ENCODE results near the gene HSP90B1. TPM values are rescaled to one million over a fixed set of nuclear protein-coding genes. Genes with fewer than 3 reads are reported as not detected.

The HSP90B1 gene
- total and polyA plus RNA-seq, 2 of the 13 experiments (the other 11 are each of a cell fraction or from before 2014, with no cell fraction given): 800 to 954 TPM

DNA sequence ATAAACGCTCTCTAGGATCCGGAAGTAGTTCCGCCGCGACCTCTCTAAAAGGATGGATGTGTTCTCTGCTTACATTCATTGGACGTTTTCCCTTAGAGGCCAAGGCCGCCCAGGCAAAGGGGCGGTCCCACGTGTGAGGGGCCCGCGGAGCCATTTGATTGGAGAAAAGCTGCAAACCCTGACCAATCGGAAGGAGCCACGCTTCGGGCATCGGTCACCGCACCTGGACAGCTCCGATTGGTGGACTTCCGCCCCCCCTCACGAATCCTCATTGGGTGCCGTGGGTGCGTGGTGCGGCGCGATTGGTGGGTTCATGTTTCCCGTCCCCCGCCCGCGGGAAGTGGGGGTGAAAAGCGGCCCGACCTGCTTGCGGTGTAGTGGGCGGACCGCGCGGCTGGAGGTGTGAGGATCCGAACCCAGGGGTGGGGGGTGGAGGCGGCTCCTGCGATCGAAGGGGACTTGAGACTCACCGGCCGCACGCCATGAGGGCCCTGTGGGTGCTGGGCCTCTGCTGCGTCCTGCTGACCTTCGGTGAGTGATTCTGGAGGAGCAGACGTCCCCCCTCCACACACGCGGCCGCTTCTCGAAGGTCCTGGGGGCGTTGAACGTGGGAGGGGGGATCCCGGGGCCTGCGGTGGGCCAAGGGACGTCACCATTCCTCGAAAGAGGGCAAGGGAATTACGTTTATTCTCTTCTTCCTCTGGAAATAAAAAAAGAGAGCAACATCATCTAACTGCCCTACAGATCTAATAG lies at the start of gene HSP90B1 (continued):
- TF ChIP-seq MTF1 (CRISPR knock-in tag; IDR thresholded peaks at IDR 0.05) (no peak), ZNF644 (CRISPR knock-in tag; IDR thresholded peaks at IDR 0.05; ENCODE audit: low read depth) (no peak), CBX5 (CRISPR knock-in tag; IDR thresholded peaks at IDR 0.05; ENCODE audit: borderline replicate concordance) (no peak), ZNF563 (CRISPR knock-in tag; IDR thresholded peaks at IDR 0.05) (no peak; the same call in 1 of the 2 replicates), NONO (IDR thresholded peaks at IDR 0.05) (no peak), NONO (CRISPR knock-in tag; conservative IDR thresholded peaks at IDR 0.05) (peak; percentile 97), FOSL2 (CRISPR knock-in tag; IDR thresholded peaks at IDR 0.05) (no peak), CHD2 (IDR thresholded peaks at IDR 0.05; ENCODE audit: low read depth, low read length) (peak; percentile 74), KAT2B (IDR thresholded peaks at IDR 0.05; ENCODE audit: borderline replicate concordance, low read depth, low read length) (no peak), ZNF20 (CRISPR knock-in tag; IDR thresholded peaks at IDR 0.05) (no peak), MEF2D (CRISPR knock-in tag; IDR thresholded peaks at IDR 0.05) (peak; percentile 57; the same call in 1 of the 2 replicates), GATAD1 (CRISPR knock-in tag; IDR thresholded peaks at IDR 0.05) (peak; percentile 75), ZNF616 (CRISPR knock-in tag; IDR thresholded peaks at IDR 0.05; ENCODE audit: low read depth) (0 out of 2 replicates have a peak, but pooled peaks have one; percentile 13), ZNF496 (CRISPR knock-in tag; IDR thresholded peaks at IDR 0.05; ENCODE audit: insufficient replicate concordance) (no peak), MED8 (CRISPR knock-in tag; IDR thresholded peaks at IDR 0.05; ENCODE audit: insufficient replicate concordance) (peak; percentile 41), TBX3 (IDR thresholded peaks at IDR 0.05; ENCODE audit: borderline replicate concordance) (peak; percentile 95)
- TF ChIP-seq, protein P1, sequence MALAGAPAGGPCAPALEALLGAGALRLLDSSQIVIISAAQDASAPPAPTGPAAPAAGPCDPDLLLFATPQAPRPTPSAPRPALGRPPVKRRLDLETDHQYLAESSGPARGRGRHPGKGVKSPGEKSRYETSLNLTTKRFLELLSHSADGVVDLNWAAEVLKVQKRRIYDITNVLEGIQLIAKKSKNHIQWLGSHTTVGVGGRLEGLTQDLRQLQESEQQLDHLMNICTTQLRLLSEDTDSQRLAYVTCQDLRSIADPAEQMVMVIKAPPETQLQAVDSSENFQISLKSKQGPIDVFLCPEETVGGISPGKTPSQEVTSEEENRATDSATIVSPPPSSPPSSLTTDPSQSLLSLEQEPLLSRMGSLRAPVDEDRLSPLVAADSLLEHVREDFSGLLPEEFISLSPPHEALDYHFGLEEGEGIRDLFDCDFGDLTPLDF (CRISPR knock-in tag; IDR thresholded peaks at IDR 0.05): peak; percentile 72
- TF ChIP-seq, protein P2, sequence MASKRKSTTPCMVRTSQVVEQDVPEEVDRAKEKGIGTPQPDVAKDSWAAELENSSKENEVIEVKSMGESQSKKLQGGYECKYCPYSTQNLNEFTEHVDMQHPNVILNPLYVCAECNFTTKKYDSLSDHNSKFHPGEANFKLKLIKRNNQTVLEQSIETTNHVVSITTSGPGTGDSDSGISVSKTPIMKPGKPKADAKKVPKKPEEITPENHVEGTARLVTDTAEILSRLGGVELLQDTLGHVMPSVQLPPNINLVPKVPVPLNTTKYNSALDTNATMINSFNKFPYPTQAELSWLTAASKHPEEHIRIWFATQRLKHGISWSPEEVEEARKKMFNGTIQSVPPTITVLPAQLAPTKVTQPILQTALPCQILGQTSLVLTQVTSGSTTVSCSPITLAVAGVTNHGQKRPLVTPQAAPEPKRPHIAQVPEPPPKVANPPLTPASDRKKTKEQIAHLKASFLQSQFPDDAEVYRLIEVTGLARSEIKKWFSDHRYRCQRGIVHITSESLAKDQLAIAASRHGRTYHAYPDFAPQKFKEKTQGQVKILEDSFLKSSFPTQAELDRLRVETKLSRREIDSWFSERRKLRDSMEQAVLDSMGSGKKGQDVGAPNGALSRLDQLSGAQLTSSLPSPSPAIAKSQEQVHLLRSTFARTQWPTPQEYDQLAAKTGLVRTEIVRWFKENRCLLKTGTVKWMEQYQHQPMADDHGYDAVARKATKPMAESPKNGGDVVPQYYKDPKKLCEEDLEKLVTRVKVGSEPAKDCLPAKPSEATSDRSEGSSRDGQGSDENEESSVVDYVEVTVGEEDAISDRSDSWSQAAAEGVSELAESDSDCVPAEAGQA (IDR thresholded peaks at IDR 0.05; ENCODE audit: low read depth): 0 out of 2 replicates have a peak, but pooled peaks have one; percentile 20
- TF ChIP-seq, protein P2 (CRISPR knock-in tag; IDR thresholded peaks at IDR 0.05; ENCODE audit: borderline replicate concordance): no peak
- TF ChIP-seq, protein P3, sequence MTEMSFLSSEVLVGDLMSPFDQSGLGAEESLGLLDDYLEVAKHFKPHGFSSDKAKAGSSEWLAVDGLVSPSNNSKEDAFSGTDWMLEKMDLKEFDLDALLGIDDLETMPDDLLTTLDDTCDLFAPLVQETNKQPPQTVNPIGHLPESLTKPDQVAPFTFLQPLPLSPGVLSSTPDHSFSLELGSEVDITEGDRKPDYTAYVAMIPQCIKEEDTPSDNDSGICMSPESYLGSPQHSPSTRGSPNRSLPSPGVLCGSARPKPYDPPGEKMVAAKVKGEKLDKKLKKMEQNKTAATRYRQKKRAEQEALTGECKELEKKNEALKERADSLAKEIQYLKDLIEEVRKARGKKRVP (CRISPR knock-in tag; IDR thresholded peaks at IDR 0.05): peak in 1 of 2 experiments; percentile 63; a peak in 2 of 4 replicates
- TF ChIP-seq, protein P4, sequence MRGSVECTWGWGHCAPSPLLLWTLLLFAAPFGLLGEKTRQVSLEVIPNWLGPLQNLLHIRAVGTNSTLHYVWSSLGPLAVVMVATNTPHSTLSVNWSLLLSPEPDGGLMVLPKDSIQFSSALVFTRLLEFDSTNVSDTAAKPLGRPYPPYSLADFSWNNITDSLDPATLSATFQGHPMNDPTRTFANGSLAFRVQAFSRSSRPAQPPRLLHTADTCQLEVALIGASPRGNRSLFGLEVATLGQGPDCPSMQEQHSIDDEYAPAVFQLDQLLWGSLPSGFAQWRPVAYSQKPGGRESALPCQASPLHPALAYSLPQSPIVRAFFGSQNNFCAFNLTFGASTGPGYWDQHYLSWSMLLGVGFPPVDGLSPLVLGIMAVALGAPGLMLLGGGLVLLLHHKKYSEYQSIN (CRISPR knock-in tag; IDR thresholded peaks at IDR 0.05; ENCODE audit: borderline replicate concordance): no peak
